ENCODE data around the gene OSBPL7.
"Not testable (repeated sequence)": the region's sequence is repeated elsewhere in the genome, so short reads cannot be mapped to it uniquely, and the experiment has no call there.

DNA sequence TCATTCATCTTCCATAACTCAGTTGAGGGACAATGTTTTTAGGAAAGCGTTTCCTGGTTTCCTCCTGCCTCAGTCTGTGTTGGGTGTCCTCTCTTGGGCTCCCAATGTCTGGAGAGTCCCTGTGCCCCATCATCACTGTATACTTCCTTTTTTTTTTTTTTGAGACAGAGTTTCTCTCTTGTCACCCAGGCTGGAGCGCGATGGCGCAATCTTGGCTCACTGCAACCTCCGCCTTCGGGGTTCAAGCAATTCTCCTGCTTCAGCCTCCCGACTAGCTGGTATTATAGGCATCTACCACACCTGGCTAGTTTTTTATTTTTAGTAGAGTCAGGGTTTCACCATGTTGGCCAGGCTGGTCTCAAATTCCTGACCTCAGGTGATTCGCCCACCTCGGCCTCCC, 47.9 kb downstream of the OSBPL7 start:
- TF ChIP-seq, protein P1, sequence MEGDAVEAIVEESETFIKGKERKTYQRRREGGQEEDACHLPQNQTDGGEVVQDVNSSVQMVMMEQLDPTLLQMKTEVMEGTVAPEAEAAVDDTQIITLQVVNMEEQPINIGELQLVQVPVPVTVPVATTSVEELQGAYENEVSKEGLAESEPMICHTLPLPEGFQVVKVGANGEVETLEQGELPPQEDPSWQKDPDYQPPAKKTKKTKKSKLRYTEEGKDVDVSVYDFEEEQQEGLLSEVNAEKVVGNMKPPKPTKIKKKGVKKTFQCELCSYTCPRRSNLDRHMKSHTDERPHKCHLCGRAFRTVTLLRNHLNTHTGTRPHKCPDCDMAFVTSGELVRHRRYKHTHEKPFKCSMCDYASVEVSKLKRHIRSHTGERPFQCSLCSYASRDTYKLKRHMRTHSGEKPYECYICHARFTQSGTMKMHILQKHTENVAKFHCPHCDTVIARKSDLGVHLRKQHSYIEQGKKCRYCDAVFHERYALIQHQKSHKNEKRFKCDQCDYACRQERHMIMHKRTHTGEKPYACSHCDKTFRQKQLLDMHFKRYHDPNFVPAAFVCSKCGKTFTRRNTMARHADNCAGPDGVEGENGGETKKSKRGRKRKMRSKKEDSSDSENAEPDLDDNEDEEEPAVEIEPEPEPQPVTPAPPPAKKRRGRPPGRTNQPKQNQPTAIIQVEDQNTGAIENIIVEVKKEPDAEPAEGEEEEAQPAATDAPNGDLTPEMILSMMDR (IDR thresholded peaks at IDR 0.05), result not testable (repeated sequence)
- TF ChIP-seq POLR2A (IDR thresholded peaks at IDR 0.05), result not testable (repeated sequence)
